ENCODE data around the gene HMCES.

HMCES gene

DNA sequence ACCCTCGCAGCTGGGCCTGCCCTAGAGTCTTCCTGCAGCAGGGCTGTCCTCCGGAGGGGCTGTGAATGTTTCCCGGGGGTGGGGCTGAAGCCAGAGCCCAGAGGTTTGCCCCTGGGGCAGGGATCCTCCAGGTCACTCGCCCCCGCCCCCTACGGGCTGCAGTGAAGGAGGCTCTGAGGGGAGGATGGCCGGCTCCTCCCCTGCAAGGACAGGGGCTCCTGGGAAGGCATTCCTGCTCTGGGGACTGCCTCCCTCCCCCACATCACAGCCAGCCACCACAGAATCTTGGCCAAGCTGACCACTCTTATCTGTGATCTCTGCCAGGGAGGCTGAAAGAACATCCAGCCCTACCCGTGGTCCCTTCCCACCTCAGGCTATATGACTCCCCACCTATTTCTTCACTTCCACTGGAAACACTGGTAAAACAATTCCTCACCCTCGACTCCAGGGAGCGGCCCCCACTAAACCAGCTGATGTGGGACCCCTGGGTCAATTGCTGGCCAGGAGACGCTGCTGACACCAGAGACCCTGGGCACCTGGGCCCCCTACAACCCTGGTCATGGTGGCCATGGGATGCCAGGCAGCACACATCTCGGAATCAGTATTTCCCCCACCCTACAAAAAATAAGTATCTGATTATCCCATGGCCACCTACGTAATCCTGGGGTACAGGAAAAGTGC lies 66.0 kb downstream of the HMCES start:
- H3K36me3 ChIP-seq (replicated peaks in 1 of 2; ENCODE audit: control insufficient read depth in 2 of 2, insufficient read depth in 2 of 2, low read length in 2 of 2): no peaks in the 10 kb centered on the region
- H2BK12ac ChIP-seq (ENCODE audit: low read length): peak overlapping the region; percentile 97
- peak overlapping the region in 1 of 2 donors; percentile 74 for H3K4me3 ChIP-seq (ENCODE audit: low read length in 2 of 2)
- WGBS, 2 donors (ENCODE audit: extremely low coverage in 2 of 2, insufficient read length in 2 of 2, insufficient replicate concordance in 1 of 2): no CpG with 5 or more reads among the region's 13 CpGs
- peak overlapping the region; percentile 45 for H2AFZ ChIP-seq (ENCODE audit: low read length)
- H3K4me1 ChIP-seq (ENCODE audit: control insufficient read depth in 2 of 2, insufficient read depth in 1 of 2, low read depth in 1 of 2, low read length in 2 of 2): peaks cover 10 to 12% of the 10 kb centered on the region in 2 donors
- no peak overlapping the region for H2BK120ac ChIP-seq (ENCODE audit: low read depth, low read length)
- peak overlapping the region; percentile 99 for H2AK5ac ChIP-seq (ENCODE audit: low read depth, low read length)
- H3K4ac ChIP-seq (ENCODE audit: low read length): peak overlapping the region; percentile 76
- no peak overlapping the region for H4K91ac ChIP-seq (ENCODE audit: low read depth, low read length, poor library complexity)
- peaks cover 0 to 3% (median 0%) of the 10 kb centered on the region in 3 experiments for H3K27me3 ChIP-seq (ENCODE audit: control insufficient read depth in 3 of 3, insufficient read depth in 3 of 3, low read depth in 1 of 3, low read length in 3 of 3)
- peak overlapping the region; percentile 77 for H3K9ac ChIP-seq (ENCODE audit: low read depth, low read length, poor library complexity)
- H2BK5ac ChIP-seq (ENCODE audit: low read length): peak overlapping the region; percentile 75
- H3K9me3 ChIP-seq (replicated peaks in 1 of 2; ENCODE audit: control insufficient read depth in 2 of 2, insufficient read depth in 1 of 2, low read depth in 1 of 2, low read length in 2 of 2): no peaks in the 10 kb centered on the region
- no peak overlapping the region for H3K14ac ChIP-seq (ENCODE audit: low read length)
- no peak for DNase-seq (ENCODE audit: low spot score)
- peak overlapping the region; percentile 67 for H2BK15ac ChIP-seq (ENCODE audit: low read length)
- H3K27ac ChIP-seq (replicated peaks; ENCODE audit: low read length): no peak overlapping the region
- H3K18ac ChIP-seq (ENCODE audit: low read length): peak overlapping the region; percentile 98
- no peak overlapping the region for H3K23ac ChIP-seq (ENCODE audit: low read depth, low read length, poor library complexity)
- H3K79me1 ChIP-seq (ENCODE audit: low read depth, low read length): no peaks in the 10 kb centered on the region
- peak overlapping the region; percentile 73 for H3K4me2 ChIP-seq (ENCODE audit: insufficient read depth, low read length, poor library complexity, severe bottlenecking)
- H4K8ac ChIP-seq (ENCODE audit: low read depth, low read length): no peak overlapping the region

DNA sequence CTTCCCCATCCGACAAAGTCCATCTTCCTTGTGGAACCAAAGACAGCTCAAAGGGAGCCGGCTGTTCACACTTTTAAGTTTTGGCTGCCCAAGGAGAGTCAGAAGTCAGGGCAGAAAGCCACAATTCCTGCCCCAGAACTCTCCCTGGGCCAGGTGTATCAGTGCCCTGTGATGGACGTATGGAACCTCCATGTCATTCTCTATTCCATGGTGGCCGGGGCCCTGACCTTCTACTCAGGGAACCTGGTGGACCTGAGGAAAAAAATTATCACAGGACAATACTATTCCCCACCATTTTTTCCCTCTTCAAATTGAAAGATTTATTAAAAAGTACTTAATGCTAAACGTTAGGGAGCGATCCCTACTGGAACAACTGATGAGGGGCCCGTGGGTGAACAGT lies 66.6 kb downstream of the HMCES start:
- Histone ChIP-seq H3K4me1 (ENCODE audit: control insufficient read depth in 2 of 2, insufficient read depth in 1 of 2, low read depth in 1 of 2, low read length in 2 of 2) (peaks cover 10 to 12% of the 10 kb centered on the region in 2 donors), H3K27ac (replicated peaks; ENCODE audit: low read length) (no peak overlapping the region), H3K18ac (ENCODE audit: low read length) (no peak overlapping the region), H4K8ac (ENCODE audit: low read depth, low read length) (no peak overlapping the region), H2BK5ac (ENCODE audit: low read length) (peak overlapping the region; percentile 75), H3K23ac (ENCODE audit: low read depth, low read length, poor library complexity) (no peak overlapping the region), H3K4me3 (ENCODE audit: low read length in 2 of 2) (no peak overlapping the region), H3K36me3 (replicated peaks in 1 of 2; ENCODE audit: control insufficient read depth in 2 of 2, insufficient read depth in 2 of 2, low read length in 2 of 2) (no peaks in the 10 kb centered on the region), H2AFZ (ENCODE audit: low read length) (no peak overlapping the region), H3K9me3 (replicated peaks in 1 of 2; ENCODE audit: control insufficient read depth in 2 of 2, insufficient read depth in 1 of 2, low read depth in 1 of 2, low read length in 2 of 2) (no peaks in the 10 kb centered on the region), H3K9ac (ENCODE audit: low read depth, low read length, poor library complexity) (no peak overlapping the region), H3K14ac (ENCODE audit: low read length) (no peak overlapping the region), H2BK12ac (ENCODE audit: low read length) (no peak overlapping the region), H2BK120ac (ENCODE audit: low read depth, low read length) (no peak overlapping the region), H3K4ac (ENCODE audit: low read length) (no peak overlapping the region), H3K4me2 (ENCODE audit: insufficient read depth, low read length, poor library complexity, severe bottlenecking) (no peak overlapping the region), H2BK15ac (ENCODE audit: low read length) (no peak overlapping the region), H3K27me3 (ENCODE audit: control insufficient read depth in 3 of 3, insufficient read depth in 3 of 3, low read depth in 1 of 3, low read length in 3 of 3) (peaks cover 0 to 3% (median 0%) of the 10 kb centered on the region in 3 experiments), H3K79me1 (ENCODE audit: low read depth, low read length) (no peaks in the 10 kb centered on the region), H2AK5ac (ENCODE audit: low read depth, low read length) (peak overlapping the region; percentile 86), H4K91ac (ENCODE audit: low read depth, low read length, poor library complexity) (no peak overlapping the region)
- DNase-seq (ENCODE audit: low spot score): no peak
- WGBS, 2 donors (ENCODE audit: extremely low coverage in 2 of 2, insufficient read length in 2 of 2, insufficient replicate concordance in 1 of 2): no CpG with 5 or more reads among the region's 7 CpGs

GRCh38 chr3:129345971-129346370 lies 67.3 kb downstream of the HMCES start:
- Histone ChIP-seq H3K9ac (ENCODE audit: low read depth, low read length, poor library complexity) (no peak overlapping the region), H3K4me1 (ENCODE audit: control insufficient read depth in 2 of 2, insufficient read depth in 1 of 2, low read depth in 1 of 2, low read length in 2 of 2) (peaks cover 10 to 12% of the 10 kb centered on the region in 2 donors), H3K4me2 (ENCODE audit: insufficient read depth, low read length, poor library complexity, severe bottlenecking) (no peak overlapping the region), H2AFZ (ENCODE audit: low read length) (no peak overlapping the region), H3K36me3 (replicated peaks in 1 of 2; ENCODE audit: control insufficient read depth in 2 of 2, insufficient read depth in 2 of 2, low read length in 2 of 2) (no peaks in the 10 kb centered on the region), H3K9me3 (replicated peaks in 1 of 2; ENCODE audit: control insufficient read depth in 2 of 2, insufficient read depth in 1 of 2, low read depth in 1 of 2, low read length in 2 of 2) (no peaks in the 10 kb centered on the region), H2BK12ac (ENCODE audit: low read length) (no peak overlapping the region), H3K79me1 (ENCODE audit: low read depth, low read length) (no peaks in the 10 kb centered on the region), H3K27ac (replicated peaks; ENCODE audit: low read length) (no peak overlapping the region), H2BK120ac (ENCODE audit: low read depth, low read length) (no peak overlapping the region), H3K23ac (ENCODE audit: low read depth, low read length, poor library complexity) (no peak overlapping the region), H2BK5ac (ENCODE audit: low read length) (no peak overlapping the region), H4K8ac (ENCODE audit: low read depth, low read length) (no peak overlapping the region), H3K14ac (ENCODE audit: low read length) (no peak overlapping the region), H3K4ac (ENCODE audit: low read length) (no peak overlapping the region), H2AK5ac (ENCODE audit: low read depth, low read length) (no peak overlapping the region), H3K4me3 (ENCODE audit: low read length in 2 of 2) (no peak overlapping the region), H2BK15ac (ENCODE audit: low read length) (no peak overlapping the region), H4K91ac (ENCODE audit: low read depth, low read length, poor library complexity) (no peak overlapping the region), H3K18ac (ENCODE audit: low read length) (no peak overlapping the region), H3K27me3 (ENCODE audit: control insufficient read depth in 3 of 3, insufficient read depth in 3 of 3, low read depth in 1 of 3, low read length in 3 of 3) (peaks cover 0 to 6% (median 0%) of the 10 kb centered on the region in 3 experiments)
- no CpG with 5 or more reads among the region's 3 CpGs for WGBS, 2 donors (ENCODE audit: extremely low coverage in 2 of 2, insufficient read length in 2 of 2, insufficient replicate concordance in 1 of 2)
- DNase-seq (ENCODE audit: low spot score): no peak

- H3K36me3 ChIP-seq (replicated peaks in 1 of 2; ENCODE audit: control insufficient read depth in 2 of 2, insufficient read depth in 2 of 2, low read length in 2 of 2): no peaks in the 10 kb centered on the region
- H2AFZ ChIP-seq (ENCODE audit: low read length): peak overlapping the region; percentile 63
- H3K79me1 ChIP-seq (ENCODE audit: low read depth, low read length): no peaks in the 10 kb centered on the region
- no peak overlapping the region for H2BK12ac ChIP-seq (ENCODE audit: low read length)
- H2BK120ac ChIP-seq (ENCODE audit: low read depth, low read length): peak overlapping the region; percentile 24
- no peak overlapping the region for H4K91ac ChIP-seq (ENCODE audit: low read depth, low read length, poor library complexity)
- no peak overlapping the region for H3K18ac ChIP-seq (ENCODE audit: low read length)
- WGBS, 2 donors (ENCODE audit: extremely low coverage in 2 of 2, insufficient read length in 2 of 2, insufficient replicate concordance in 1 of 2): no CpG with 5 or more reads among the region's 12 CpGs
- DNase-seq (ENCODE audit: low spot score): no peak
- no peak overlapping the region for H3K23ac ChIP-seq (ENCODE audit: low read depth, low read length, poor library complexity)
- no peak overlapping the region for H3K27ac ChIP-seq (replicated peaks; ENCODE audit: low read length)
- no peak overlapping the region for H3K14ac ChIP-seq (ENCODE audit: low read length)
- H2AK5ac ChIP-seq (ENCODE audit: low read depth, low read length): peak overlapping the region; percentile 13
- no peak overlapping the region for H2BK15ac ChIP-seq (ENCODE audit: low read length)
- H3K4me3 ChIP-seq (ENCODE audit: low read length in 2 of 2): no peak overlapping the region
- peaks cover 5 to 10% of the 10 kb centered on the region in 2 donors for H3K4me1 ChIP-seq (ENCODE audit: control insufficient read depth in 2 of 2, insufficient read depth in 1 of 2, low read depth in 1 of 2, low read length in 2 of 2)
- no peak overlapping the region for H2BK5ac ChIP-seq (ENCODE audit: low read length)
- no peak overlapping the region for H4K8ac ChIP-seq (ENCODE audit: low read depth, low read length)
- H3K4me2 ChIP-seq (ENCODE audit: insufficient read depth, low read length, poor library complexity, severe bottlenecking): no peak overlapping the region
- H3K9me3 ChIP-seq (replicated peaks in 1 of 2; ENCODE audit: control insufficient read depth in 2 of 2, insufficient read depth in 1 of 2, low read depth in 1 of 2, low read length in 2 of 2): no peaks in the 10 kb centered on the region
- peak overlapping the region; percentile 50 for H3K9ac ChIP-seq (ENCODE audit: low read depth, low read length, poor library complexity)
- H3K4ac ChIP-seq (ENCODE audit: low read length): no peak overlapping the region
- H3K27me3 ChIP-seq (ENCODE audit: control insufficient read depth in 3 of 3, insufficient read depth in 3 of 3, low read depth in 1 of 3, low read length in 3 of 3): peaks cover 0 to 6% (median 0%) of the 10 kb centered on the region in 3 experiments
These were observed 68.2 kb downstream of the HMCES start for GRCh38 chr3:129346695-129347457.
